NCI-H446 treated with DMSO at 0.1 percent for 48 hours (cell line): ENCODE measurements around the gene KIAA1191.

Experiments
- DNase-seq: peaks from one replicate; lab custom pipeline; 2025; lab: John Stamatoyannopoulos, UW

The KIAA1191 gene

DNA sequence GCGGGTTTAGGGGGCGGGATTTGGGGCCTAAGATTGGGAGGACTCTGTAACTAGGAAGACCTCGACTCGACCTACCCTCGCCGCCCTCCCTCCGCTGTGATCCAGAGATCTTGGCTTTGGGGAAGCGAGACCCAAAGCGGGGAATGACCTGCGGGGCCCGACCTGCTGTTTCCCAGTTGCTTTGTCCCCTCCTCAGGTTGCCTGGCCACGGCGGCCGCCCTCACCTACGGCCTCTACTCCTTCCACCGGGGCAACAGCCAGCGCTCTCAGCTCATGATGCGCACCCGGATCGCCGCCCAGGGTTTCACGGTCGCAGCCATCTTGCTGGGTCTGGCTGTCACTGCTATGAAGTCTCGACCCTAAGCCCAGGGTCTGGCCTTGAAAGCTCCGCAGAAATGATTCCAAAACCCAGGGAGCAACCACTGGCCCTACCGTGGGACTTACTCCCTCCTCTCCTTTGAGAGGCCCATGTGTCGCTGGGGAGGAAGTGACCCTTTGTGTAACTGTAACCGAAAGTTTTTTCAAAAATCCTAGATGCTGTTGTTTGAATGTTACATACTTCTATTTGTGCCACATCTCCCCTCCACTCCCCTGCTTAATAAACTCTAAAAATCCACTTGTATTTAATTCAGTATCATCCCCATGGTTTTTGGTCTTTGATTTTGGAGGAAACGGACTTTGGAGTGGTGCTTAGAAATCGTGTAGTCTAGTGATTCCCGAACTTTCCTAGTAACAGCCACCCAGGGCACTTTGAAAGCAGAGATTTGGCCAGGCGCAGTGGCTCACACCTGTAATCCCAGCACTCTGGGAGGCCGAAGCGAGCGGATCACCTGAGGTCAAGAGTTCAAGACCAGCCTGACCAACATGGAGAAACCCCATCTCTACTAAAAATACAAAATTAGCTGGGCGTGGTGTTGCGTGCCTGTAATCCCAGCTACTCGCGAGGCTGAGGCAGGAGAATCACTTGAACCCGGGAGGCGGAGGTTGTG is 27.9 kb upstream of the KIAA1191 start:
- no peak for DNase-seq

DNA sequence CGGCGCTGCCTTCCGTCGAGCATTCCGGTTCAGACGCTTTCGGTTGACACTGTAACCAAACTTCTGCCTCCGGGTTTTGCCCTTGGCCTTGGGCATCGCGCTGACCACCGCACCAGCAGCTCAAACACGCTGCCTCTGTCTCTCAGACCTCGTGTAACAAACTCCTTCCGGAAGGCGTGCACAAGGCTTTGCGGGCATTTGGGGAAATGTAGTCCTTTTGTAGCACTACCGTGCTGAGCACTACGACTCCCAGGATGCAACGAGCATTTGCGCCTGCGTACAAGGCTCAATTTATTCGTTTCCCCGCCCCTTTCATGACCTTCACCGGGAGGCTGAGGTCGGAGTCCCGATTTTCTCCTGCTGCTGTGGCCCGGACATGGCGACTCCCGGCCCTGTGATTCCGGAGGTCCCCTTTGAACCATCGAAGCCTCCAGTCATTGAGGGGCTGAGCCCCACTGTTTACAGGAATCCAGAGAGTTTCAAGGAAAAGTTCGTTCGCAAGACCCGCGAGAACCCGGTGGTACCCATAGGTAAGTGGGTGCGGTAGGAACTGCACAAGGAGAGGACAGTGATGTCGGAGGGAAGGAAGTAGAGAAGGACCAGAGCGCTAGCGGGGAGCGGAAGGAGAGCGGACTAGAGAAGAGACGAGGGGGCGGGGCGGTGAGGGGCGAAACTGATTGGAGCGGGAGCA is 27.0 kb upstream of the KIAA1191 start, which contains the start of the genes HIGD2A and NOP16:
HIGD2A (plus strand) TSS at position 308 of the 691 bp plus-strand sequence; CDS start at position 377, 69 bp downstream.
NOP16 (minus strand) TSS at position 155 of the 691 bp plus-strand sequence; CDS start at position 96, 59 bp downstream.
- peak; percentile 95 for DNase-seq

DNA sequence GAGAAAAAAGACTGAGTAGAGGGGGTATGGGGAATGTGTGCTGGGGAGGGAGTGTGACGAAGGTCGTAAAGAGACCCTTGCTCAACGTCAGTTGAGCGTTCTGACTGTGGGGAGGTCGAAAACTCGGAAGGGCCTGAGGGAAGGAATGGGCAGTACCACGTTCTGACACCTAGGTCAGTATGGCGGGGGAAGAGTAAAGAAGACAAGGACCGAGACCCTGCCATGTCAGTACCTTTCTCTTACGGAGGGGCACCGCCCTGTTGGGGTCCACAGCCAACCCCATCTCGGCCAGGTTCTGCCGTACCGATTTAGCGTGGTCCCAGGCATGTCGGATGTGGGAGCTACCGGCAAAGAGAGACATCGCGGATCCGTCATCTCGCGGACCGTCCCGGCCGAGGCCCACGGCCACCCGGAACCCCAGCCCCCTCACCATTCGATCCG is 26.5 kb upstream of the KIAA1191 start:
- no peak for DNase-seq

DNA sequence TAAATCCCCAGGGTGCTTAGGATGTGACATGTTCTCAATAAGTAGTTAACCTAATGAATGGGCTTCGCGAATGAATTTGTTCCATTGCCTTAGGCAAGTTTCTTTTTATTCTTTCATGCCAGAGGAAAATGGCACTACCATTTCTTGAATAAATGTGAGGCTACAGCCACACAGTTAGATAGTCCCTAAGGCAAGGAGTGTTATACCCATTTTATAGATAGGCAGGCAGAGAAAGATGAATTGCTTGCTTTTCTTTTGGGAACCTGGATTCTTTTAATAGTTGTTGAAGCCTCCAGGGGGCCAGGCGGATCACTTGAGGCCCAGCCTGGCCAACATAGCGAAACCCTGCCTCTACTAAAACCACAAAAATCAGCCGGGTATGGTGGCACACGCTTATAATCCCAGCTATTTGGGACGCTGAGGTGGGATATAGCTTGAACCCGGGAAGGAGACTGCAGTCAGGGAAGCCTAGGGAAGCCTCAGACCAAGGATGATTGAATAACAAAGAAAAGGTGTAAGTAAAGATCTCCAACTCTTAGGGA is 25.9 kb upstream of the KIAA1191 start:
- no peak for DNase-seq

DNA sequence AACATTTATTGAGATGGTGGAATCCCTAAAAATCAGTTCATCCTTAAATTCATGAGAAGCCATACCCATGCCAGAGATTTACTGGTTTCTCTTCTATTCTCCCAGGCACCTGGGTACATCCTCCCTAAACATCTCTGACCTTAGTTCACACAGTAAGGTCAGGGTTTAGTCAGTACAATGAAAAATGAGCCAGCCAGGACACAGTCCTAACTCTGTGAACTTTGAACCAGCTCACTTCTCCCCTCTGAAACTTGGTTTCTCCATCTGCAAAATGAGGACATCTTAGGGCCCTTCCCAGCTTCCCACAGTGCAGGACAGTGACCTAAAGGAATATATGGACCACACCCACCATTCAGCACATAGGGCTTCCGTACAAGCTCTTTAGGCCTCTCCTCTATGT is 24.9 kb upstream of the KIAA1191 start:
- no peak for DNase-seq

DNA sequence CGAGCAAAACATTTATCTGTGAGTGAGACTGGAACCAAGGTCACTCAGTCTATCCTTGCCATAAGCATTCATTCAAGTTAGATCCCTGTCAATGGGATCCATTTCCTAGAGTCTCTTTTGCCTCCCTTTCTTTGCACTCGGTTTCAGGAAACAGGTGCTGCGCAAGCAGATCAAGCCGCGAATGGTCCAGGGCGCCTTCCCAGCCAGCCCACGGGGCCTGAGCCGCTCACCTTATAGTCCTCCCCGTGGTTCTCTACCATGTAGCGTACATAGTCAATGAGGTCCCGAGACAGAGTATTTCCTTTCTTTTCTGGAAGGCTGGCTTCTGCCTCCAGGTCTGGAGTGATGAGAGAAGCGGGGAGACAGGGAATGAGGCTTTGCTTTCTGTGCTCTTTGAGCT is 23.4 kb upstream of the KIAA1191 start:
- DNase-seq, result no peak

DNA sequence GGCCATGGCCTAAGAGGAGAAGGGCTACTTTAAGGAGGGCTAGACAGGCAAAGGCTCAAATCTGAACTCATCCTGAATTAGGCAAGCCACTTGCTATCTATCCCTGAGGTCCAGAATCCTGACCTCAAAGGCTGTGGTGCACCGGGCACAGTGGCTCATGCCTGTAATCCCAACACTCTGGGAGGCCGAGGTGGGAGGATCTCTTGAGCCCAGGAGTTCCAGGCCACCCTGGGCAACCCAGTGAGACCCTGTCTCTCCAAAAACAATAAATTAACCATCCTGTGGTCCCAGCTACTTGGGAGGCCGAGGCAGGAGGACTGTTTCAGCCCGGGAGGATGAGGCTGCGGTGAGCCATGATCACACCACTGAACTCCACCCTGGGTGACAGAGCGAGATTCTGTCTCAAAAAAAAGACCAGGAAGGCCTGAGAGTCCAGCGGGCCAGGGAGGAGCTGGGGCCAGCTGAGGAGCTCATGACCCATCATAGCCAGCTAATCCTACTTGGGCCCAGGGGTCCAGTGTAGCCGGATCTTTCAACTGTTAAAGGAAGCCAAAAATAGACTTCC is 22.9 kb upstream of the KIAA1191 start:
- no peak for DNase-seq

DNA sequence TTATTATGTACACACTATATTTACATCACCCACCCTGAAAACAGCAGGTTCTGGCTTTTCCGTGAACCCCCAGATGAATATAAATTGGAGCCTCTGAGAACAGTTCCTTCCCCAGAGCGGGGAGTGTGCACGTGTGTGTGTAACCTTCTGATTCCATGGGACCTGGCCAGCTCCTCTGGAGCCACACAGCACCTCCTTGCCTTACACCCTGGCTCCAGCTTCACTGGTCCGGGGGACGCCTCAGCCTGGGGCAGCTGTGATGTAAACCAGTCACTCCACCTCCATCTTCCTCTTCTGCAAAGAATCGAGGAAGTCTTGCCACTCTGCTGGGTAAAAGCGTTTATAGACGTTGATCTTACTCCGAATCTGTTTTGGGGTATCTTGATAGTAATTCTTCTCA is 22.4 kb upstream of the KIAA1191 start:
- DNase-seq, result no peak

DNA sequence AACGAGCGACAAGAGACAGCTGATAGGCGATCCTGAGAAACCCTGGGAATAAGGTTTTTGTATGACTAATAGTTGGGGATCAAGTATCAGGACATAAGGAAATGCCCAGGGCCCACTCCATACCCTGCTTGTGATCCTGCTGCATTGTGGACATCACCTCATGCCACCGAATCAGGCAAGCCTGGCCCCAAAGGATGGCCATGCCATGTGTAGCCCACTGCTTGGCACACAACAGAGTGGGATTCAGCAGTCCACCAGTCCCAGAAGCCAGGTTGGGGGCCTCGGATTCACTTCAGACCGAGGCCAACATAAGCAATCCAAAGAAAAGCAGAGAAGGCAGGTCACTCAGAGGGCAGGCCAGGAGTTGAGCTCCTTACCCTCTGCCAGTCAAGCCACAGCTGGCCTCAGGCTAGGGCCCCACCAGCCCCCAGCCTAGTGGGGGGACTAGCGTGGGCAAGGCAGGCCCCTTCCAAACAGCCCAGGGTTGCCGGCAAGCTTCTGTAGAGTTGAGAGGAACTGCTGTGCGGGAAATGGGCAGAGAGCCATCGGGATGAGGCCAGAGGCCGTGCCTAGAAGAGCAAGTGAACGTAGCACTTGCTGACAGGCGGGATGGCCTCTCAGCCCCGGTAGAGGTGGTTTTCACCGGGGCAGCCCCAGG is 21.8 kb upstream of the KIAA1191 start:
- no peak for DNase-seq

DNA sequence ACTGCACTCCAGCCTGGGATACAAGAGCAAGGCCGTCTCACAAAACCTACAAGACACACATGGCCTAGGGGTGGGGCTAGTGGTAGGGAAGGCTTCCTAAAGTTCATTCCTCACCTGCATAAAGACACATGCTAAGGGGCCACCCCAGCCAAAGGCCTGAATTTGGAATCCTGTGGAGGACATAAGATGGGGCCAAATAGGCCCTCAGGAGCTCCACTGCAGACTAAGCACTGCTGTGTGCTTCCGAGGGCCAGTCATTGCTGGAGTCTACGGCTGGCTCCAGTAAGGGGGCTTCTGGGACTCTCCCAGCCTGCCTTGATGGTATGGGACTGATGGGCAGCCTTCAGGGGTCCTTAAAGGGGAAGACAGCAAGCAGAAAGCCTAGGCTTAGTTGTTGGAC is 21.2 kb upstream of the KIAA1191 start:
- DNase-seq, result no peak

DNA sequence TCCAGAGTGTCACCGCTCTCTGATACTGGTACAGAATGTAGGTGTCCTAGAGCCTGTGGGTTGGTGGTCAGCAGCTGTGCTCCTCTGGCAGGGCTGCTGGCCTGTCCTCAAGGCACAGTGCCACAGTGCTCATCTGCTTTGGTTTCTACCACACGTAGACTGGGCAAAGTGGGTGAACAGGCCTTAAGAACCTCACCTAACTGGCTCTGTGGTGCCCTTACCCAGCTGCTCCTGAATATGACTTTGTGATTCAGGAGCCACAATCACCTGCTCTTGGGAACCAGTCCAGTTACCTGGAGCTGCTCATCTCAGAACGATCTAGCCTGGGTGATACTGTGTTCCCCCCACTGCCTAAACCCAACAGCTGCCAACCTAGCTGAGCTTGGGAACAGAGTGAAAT is 20.4 kb upstream of the KIAA1191 start:
- DNase-seq, result no peak

DNA sequence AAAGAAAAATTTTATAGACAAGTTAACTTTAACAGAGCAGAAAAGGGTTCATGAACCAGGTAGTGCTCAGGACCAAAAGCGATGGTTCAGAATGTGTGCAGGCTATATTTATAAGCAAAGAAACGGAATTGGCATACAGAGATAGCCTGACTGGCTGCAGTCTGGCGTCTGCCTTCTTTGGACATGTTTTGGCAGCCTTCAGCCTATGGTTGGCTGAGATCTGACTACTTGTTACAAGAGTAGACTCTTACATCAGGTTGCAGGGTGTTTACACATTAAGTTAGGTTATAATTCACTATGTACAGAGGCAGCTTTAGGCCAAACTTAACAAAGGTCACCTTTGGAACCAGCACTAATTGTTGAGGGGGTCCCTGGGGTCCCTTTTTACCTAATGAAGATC is 19.9 kb upstream of the KIAA1191 start:
- peak; percentile 44 for DNase-seq

DNA sequence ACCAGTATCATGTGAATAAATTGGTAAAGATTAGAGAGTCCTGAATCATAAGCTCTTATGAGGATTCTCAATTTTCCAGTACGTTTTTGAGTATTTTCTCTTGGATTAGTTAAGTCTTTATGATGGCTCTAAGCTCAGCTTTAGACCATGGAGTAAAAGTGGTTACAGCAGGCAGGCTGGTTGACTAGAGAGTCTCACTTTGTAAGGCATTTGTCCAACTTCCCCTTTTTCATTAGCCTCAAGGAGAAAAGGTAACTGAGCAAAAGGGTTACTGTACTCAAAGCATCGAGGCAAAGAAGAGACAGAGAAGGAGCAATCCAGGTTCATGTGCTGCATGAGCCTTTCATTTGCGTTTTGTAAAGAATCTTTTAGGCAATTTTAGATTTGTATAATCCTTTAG is 18.3 kb upstream of the KIAA1191 start:
- DNase-seq, result no peak

DNA sequence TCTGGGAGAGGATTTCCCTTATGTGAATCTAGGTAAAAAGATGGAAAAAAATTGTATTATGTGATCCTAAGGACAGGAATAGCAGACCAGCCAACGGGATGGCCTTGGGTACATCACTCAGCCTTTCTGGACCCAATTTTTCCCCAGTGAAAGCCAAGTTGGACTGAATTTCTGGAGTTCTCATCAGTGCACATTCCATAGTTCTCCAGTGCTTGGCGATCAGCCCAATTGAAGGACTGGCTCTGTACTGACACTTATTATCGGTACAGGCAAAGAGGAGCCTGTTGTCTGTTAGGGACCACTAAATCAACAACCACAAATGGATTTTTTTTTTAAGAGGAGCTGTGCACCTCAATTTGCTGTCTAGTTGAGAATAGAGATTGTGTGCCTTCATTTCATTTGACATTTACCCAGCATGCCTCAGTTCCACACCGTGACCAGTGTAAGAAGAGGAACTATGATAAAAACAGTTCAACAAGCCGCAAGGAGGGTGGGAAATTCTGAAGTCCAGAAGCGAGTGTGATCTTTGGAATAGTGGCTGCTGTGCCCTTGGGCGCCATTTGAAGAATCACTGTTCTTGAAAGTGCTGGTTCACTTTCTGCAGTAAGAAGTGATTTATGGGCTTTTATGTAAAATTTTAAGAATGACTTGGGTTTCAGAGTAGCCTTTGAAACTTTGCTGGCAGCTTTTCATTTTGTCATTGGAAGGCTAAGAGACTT is 11.7 kb upstream of the KIAA1191 start:
- no peak for DNase-seq

DNA sequence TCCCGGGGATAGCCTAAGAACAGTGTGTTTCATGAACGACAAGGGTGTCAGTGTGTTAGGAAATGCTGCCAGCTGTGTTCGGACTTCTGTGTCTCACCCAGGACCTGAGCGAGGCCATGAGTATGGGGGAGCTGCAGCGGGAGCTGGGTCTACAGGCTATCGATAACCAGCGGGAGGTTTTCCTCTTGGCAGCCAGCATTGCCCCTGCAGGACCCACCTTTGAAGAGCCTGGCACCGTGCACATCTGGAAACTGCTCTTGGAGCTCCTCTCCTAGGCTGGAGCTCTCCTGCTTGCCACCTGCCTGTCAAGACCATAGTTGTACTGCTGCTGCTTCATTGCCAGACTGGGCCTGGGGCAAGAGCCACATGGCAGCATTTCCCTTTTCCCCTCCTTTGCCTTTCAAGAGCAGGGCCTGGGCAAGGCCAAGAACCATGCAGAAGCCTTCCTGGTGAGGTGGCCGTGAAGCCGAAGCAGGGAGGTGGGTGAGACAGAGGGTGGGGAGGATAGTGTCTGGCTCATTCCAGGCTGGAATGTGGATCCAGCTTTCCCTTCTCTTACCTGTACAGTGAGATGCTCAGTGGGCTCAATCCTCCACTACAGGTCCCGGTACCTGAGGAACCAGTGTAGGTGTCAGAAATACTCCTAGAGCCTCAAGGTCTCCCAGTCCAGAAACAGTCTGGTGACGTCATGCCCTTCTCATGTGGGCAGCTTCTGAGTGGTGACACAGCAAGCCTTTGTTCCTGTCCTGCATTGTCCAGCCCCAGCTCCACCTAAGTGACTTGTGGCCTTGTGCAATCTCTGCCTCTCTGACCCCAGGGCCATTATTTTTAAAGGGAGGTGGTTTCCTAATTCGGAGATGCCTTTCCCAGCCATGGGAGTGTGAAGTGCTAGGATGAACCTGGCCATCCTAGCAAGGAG is 10.3 kb upstream of the KIAA1191 start:
- DNase-seq, result no peak

DNA sequence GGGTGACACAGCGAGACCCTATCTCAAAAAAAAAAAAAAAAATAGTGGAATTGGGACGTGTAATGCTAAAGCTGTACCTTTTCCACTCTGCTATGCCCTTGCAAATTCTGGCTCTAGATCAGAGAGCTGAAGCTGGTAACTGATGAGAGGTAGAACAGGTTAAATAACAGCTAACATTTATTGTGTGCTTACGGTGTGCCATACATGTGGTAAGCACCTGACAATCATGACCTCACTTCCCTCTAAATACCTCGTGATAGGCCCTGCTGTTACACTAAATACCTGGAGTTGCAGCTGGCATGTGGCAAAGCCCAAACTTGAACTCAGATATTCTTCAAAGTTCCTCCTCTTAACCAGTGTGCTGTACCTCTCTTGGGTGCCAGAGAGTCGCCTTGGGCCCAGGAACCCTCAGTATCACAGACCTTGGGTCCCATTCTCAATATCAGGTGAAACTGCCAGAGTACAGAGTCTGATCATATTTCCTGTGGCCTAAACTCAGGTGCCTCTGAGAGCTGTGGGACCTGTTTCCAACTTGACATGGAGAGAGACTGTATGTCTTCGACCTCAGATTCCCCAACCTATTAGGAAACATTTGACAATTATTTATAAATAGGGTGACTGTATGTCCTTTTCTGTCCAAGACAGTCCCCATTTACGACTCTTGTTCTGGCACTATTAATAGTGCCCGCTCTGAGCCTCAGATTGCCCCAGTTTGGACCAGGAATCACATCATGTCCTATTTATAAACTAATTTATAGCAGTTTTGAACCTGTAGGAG is 8.6 kb upstream of the KIAA1191 start:
- no peak for DNase-seq

DNA sequence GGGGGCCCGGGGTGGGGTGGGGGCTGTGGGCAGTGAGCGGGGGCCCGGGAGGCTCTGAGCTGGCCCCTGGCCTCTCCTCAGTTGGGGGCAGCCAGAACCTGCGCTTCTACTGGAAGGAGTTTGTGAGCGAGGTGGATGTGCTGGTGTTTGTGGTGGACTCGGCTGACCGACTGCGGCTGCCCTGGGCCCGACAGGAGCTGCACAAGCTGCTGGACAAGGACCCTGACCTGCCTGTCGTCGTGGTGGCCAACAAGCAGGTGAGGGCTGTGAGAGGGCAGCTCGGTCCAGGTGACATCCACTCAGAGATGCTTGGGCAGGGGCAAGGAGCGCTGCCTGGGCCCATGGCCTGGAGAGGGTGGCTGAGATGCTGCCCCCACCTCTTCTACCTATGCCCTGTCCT is 7.2 kb upstream of the KIAA1191 start:
- DNase-seq, result no peak

DNA sequence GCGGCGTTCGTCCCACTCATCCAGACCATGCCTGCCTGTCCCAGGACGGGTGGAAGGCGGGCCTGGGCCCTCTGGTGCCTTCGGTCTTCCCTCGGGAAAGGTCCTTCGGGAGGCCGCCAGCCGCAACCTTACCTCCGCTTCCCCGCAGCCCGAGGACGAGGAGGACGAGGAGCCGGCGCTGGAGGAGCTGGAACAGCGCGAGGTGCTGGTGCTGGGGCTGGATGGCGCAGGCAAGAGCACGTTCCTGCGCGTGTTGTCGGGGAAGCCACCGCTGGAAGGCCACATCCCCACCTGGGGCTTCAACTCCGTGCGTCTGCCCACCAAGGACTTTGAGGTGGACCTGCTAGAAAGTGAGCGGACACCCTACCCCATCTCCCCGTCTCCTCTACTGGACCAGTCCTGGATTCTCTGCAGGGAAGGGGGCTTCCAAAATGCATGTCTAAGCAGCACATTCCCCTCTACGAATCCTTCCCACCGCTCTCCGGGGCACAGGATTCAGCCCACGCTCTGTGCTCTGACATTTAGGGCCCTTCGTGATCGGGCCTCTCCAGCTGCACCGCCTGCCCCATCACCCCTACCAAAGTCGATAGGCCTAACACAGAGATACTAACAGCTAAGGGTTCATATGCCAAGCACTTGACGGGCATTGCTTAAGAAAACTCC is 4.8 kb upstream of the KIAA1191 start:
- no peak for DNase-seq
